GM21619 (cell line): ENCODE results near the gene TMPRSS2.

ENCODE experiments used
- ATAC-seq: cut with Tn5 transposase; IDR thresholded peaks from one replicate; pipeline ENCODE4 v1.9.1; 2021; ENCODE audit not compliant: unreplicated experiment

The TMPRSS2 gene

DNA sequence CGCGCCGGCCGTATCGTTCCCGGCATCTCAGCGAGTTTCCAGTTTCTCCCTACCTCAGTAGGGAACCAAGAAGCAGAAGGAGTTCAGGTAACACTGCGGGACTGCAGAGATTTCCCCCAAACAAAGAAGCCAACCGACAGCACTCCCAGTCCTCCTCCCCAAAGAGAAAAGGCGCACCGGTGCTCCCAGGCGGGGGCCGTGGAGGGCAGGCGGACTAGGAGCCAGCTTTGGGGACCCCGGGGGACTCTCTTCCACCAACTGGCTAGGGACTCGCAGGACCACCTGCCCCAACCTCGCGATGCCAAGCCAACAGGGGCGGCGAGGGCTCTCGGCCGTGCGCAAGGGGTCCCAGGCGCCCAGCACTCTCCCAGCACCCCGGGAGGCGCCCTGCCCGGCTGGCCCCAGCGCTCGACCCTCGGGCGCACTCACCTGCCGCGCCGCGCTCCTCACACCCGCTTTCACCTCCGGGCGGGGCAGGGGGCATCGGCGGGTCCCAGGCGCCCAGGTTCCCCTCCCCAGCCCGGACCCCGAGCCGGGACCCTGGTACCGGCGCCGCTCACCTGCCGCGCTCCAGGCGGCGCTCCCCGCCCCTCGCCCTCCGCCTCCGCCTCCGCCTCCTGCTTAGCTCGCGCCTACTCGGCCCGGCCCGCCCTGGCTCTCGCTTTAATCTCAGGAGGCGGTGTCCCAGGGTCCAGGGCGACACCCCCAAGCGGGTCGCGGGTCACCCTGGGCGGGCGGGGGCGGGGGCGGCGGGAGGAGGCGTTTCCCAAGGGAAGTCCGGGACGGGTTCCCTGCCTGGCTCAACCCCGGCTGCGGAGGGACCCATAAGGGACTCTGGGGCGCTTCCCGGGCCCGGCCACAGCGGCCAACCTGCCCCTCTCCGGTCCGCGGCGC, at the start of gene TMPRSS2:
Gene TMPRSS2 (minus strand): TSS at position 638 of the 894 bp plus-strand sequence. CDS start 10,025 bp downstream, outside the sequence.
- ATAC-seq = no peak

DNA sequence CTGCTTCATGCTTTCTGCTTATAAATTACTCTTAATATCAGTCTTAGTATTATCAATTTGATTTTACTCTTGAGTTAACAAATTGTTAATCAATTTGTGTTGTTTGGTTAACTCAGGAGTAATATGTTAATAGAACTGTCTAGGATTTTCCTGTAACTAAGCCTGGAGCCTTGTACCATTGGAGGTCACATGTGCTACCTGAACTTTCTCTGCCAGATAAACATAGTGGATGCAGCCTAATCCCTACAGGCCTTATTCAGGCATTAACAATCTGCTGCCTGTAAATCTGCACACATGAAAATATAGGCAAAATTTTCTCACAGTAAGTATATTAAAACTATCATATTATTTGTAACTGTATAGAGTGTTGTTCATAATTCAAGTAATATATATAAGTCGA, 47.1 kb upstream of the TMPRSS2 start:
- ATAC-seq = no peak

DNA sequence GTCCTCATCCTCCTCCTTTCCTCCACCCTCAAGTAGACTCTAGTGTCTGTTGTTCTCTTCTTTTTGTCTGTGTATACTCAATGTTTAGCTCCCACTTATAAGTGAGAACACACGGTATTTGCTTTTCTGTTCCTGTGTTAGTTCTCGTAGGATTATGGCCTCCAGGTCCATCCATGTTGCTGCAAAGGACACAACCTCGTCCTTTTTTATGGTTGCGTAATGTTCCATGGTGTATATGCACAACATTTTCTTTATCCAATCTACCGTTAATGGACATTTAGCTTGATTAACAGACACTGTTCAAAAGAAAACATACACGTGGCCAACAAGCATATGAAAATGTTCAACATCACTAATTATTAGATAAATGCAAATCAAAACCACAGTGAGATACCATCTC, 44.3 kb upstream of the TMPRSS2 start:
- no peak for ATAC-seq

DNA sequence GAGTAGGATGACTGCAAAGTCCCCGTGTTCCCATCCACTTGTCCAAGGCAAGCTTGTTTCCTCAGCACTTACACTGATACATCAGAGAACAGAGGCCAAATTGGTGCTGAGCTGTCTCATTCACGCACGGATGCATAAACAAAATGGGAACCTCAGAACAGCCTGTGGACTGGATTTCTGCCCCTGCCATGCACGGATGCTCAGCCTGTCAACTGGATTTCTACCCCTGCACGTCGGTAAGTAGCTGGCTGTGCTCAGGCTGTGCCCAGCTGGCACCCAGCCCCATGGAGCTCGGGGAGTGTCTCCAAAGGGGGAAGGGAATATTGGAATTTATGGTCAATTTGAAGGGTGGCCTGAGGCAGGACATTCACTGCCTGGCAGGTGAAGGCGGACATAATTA, 40.8 kb upstream of the TMPRSS2 start:
- ATAC-seq = no peak

DNA sequence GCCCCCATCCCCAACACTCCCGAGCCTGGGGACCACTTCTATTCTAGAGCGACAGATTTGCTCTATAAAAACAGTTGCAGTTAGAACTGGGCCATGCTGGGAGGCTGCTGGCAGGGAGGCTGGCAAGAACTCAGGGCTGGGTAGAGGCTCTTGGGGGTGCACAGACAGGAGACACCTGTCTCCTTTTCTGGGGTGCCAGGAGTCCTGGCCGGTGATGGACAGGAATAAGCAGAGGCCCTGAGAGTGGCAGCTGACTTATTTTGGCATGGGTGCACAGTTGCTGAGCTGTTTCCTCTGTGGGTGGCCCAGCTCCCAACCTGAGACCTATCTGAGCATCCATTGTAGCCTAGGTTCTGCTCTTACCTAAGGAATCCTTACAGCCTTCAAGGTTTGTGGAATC, 39.2 kb upstream of the TMPRSS2 start:
- ATAC-seq = no peak

DNA sequence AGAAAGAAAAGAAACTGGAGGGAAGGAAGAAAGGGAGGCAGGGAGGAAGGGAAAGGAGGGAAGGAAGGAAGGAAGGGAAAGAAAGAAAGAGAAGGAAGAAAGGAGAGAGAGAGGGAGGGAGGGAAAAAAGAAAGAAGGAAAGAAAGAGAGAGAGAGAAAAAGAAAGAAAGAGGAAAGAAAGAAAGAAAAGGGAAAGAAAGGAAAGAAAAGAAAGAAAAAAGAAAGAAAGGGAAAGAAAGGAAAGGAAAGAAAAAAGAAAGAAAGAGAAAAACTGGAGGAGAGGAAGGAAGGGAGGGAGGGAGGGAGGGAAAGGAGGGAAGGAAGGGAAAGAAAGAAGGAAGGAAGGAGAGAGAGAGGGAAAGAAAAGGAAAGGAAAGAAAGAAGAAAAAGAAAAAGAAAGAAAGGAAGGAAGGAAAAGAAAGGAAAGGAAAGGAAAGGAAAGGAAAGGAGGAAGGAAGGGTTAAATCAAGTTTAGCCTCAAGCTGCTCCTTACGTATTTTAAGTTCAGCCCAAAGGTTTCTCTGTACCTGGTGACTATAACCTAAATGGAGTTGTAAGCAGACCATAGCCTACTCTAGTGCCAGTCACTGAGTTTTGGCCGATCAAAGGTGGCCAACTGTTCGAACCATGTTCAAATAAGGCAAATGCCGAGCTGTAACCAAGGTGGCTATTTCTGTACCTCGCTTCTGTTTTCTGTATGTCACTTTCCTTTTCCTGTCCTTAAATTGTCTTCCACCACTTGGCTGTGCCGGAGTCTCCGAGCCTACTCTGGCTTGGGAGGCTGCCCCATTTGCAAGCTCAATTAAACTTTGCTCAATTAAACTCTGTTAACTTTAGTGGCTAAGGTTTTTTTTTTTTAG, 37.8 kb upstream of the TMPRSS2 start:
- no peak for ATAC-seq

DNA sequence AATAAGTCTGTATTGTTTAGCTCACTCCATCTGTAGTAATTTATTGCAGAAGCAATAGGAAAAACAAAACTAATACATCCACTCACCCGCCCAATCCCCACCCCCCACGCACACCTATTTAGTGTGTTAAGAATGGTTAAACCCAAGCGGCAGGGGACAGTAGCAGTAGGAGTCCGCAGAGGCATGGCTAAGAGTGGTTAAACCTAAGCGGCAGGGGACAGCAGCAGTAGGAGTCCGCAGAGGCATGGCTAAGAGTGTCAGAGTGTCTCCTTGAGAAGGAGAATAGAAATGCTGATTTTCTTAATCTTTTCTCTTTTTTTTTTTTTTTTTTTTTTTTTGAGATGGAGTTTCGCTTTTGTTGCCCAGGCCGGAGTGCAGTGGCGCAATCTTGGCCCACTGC, 34.8 kb upstream of the TMPRSS2 start:
- no peak for ATAC-seq

DNA sequence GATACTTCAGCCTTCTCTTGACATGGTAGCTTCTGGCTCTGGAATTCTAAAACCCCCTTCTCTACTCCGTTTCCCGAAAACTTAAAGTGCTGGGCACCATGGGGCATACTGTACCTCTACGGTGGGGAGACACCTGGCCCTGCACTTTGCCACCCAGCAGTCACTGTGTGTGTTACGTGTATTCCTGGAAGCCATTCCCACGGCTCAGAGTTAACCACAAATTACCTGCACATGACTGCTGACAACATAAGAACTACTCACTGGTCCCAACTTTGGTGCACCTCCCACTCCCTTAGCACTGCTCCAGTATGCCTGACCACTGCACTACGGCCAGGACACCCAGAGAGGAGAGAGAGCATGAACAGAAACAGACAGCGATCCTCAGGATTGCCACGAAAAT, 29.4 kb upstream of the TMPRSS2 start:
- ATAC-seq = no peak

DNA sequence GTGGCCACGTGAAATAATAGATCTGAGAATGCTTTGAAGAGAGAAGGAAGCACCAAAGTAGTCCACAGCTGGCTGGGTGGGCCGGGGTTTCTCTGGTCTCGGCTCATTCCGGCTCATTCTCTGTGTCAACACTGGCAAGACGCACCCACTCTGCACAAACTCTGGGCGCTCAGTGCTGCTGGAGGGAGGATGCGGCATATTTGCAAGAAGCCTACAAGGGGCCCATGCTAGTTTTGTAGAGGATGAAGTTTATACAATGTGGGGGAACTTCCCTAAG, 28.8 kb upstream of the TMPRSS2 start:
- ATAC-seq = no peak

DNA sequence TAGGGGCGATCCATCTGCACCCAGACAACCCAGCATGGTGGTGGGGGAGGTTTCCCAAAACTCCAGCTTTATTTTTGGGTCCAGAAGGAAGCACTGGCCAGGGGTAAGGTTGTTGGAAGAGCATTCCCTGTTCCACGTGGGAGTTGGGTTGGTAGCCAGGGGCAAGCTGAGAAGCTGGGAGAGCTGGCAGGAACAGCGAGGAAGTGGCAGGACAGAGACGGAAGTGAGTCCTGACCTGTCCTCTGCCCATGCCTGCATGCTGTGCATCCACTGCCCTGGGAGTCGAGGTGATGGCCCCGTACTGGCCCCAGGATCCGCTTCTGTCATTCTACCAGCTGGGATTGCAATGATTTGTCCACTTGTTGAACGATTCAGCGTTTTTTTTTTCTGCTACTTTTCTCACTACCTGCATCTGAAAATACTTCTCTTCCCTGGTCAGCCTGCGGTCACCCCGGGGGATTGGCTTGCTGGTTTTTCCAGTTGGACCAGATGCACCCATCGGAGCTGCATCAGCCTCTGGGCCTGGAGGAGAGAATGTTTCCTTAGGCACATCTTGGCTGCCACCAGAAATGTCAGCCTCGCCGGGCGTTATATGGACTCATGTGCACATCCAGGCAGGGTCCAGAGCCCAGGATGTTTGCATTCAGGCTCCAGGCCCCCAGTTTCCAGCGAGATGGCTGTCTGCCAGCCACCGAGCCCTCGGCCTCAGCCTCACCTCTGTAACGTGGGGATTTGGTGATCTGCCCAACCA, 28.3 kb upstream of the TMPRSS2 start:
- ATAC-seq = no peak

DNA sequence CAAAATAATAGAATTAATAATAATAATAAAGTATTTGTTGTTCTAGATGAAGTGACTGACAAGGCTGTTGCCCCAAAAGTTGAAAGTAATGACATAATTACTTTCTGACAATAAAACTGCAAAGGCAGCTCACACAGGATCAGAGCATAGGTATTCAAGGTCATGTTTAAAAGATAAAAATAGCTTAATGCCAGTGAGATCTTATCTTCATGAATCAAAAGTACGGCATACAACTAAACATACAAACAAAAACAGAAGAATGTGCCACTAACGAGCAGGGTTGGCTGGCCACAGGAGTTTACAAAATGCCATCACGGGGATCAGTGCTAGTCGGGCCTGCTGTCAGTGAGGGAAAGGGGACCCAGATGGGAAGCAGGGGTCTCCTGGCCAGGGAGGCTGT, 22.4 kb upstream of the TMPRSS2 start:
- no peak for ATAC-seq

DNA sequence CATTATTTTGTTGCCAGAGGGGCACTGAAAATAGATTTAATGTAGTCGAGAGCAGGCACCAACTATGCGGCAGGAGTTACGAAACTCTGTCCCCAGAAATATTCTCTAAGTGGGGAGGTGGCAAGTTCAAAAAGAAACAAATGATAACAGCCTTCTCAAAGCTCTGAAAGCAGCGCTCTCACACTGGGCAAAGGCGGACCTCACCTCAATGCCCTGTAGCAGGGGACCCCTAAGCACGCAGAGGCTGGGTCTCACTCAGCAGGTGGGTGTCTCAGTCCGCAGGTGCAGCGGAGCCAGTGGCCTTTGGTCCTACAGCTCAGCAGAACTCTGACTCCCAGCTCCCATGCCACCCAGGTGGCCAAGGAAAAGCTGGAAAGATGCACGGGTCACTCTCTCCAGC, 21.8 kb upstream of the TMPRSS2 start:
- ATAC-seq = no peak

DNA sequence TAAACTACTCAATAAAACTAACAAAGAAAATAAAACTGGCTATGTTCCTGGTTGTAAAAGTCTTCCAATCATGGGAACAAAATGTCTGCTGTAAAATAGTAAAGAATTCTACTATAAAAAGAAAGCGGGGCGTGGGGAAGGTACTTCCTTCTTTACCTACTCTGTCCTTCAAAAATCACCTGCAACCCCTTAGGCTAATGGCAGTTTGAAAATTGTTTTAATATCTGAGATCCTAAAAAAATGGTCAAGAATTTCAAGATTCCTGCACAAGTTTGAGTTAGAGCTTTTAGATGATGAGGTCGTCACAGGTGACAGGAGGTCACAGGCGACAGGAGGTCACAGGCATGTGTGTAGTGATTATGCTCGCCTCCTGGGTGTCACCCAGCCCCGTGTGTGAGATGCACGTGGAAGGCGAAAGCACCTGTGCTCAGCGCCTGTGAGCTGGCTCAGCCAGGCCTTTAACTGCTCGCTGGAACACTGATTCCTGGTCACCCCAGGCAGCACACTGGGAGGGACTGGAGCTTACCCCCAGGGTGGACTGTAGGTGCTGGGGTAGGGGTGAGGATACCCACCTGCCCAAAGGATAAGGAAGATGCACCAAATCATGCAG, 18.6 kb upstream of the TMPRSS2 start:
- no peak for ATAC-seq

DNA sequence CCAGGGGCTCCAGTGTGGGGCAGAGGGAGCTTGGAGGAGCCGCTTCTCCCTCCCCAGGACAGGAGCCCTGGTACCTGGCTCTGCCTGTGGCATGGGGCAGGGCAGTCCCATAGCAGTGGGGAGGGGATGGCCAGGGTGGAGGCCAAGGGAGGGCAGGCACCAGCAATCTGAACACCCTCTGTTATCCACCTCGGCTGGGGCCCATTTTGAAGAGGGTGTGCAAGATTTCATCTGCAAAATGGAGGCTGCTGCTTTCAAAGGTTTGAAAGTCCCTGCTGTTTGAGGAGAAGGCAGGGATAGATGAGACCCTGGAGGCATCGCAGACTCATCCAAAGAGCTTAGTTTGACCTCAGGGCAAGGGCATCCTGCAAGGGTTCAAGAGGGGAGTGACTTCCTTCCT, 15.2 kb upstream of the TMPRSS2 start:
- no peak for ATAC-seq

DNA sequence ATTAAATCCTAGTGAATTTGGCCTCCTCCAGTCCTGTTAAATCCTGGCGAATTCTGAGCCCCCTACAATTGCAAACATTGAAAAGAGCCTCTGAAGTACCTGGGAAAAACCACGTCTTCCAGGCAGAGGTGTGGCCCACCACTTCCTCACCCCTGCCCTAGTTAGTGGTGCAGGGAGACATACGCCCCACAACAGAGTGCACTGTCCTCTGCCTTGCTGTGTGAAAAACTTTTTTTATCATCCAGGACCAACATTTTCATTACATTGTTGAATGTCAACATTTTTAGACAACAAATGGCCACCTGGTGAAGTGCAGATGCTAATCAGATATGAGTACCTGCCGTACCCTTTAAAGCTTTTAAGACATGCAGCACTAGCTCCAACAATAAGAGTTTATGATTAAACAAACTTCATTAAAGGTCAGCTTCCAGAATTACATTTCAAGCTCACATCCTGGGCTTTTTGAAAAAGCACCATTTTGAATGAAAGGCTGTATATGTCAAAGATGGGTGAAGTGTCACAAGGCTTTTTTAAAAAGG, 13.6 kb upstream of the TMPRSS2 start:
- ATAC-seq = no peak

DNA sequence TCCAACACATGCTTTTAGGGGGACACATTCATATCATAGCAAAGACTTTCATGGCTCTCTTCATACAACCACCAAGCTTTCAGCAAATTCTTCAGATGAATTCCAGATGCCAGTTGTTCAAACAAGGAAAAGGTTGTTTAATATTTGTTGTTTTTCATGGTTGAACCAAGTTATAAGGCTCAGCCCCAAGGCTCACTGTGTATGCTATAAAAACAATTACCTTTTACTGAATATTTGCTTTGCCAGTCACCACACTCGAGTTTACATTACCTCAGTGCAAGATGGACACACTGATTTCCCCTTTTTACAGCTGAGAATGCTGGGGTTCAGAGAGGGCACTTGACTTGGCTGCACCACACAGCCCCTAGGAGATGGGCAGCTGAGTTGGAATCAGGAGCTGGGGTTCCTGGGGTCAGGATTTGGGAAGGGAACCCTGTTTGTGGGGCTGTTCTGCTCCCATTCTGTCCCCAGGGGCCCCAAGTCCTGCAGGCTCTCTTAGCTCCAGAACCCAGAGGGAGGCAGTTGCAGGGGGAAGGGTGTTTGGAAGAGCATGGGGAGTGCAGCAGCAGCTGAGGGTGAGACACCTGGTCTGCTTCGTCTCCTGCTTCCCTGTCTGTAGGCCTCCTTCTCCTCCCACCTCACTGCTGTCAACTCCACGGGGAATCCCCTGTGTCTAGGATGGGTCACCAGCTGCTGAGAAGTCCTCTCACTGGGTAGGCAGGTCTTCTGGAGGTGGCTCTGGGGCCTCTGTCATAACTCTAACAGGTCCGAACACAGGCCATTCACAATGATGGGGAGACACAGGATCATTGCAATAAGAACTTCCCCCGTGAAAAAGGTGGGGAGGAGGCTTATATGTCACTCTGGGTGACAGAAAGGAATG, 12.8 kb upstream of the TMPRSS2 start:
- ATAC-seq = no peak

DNA sequence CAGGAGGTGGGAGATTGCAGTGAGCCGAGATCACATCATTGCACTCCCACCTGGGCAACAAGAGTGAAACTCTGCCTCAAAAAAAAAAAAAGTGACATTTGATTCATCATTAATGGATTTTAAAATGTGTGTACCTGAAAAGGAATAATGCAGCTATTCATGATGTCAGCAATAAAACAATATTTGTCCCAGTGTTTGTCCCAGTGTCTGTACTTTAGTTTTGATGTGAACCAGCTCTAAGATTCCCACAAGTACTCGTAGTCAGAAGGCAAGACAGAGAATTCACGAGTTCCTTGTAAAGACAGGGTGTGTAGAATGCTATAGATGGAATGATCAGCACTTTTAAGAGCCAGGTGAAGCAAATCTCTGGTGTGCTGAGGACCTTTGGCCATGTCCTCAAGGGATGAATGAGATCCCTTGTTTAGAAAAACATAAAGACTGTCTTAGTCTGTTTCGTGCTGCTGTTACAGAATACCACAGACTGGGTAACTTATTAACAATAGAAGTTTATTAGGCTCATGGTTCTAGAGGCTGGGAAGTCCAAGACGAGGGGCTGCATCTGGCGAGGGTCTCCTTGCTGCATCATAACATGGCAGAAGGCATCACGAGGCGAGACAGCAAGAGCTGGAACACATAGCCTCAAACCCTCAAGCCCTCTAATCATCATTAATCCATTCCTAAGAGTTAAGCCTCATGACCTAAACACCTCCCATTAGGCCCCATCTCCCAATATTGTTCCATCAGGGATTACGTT, 12.0 kb upstream of the TMPRSS2 start:
- no peak for ATAC-seq

DNA sequence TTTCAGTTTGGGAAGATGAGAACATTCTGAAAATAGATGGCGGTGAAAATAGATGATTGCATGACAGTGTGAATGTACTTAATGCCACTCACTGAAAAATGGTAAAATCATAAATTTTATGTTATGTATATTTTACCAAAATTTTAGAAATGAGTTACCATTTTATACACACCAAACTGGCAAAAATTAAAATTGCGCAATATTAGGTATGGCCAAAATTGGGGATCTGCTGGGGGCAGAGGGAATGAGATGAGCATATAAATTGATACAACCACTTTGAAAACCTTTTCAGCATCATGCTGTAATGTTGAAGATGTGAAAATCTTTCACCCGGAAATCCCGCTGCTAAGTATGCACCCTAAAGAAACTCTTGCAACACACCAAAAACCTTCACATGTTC, 10.8 kb upstream of the TMPRSS2 start:
- no peak for ATAC-seq

DNA sequence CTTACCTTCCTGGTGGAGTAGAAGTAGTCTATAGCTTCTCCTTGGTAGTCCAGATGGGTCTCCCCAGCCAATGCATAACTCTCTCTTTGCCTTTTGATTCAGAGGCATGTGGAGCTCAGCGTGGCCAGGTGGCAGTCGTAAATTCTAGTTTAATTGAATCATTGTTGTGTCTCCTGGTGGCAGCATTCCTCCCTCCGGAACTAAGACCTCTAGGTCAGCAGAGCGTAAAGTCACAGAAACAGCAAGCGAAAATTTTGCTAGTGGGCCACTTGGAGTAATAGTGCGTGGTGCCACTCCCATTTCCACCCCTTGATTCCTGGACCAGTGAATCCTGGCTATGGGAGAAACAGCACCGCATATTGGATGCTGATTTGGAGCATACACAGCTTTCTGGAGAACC, 3.9 kb upstream of the TMPRSS2 start:
- ATAC-seq = no peak
